ENCODE data around the gene TEX36. TPM values are rescaled to one million over a fixed set of nuclear protein-coding genes. Genes with fewer than 3 reads are reported as not detected.
"Not testable (repeated sequence)": the region's sequence is repeated elsewhere in the genome, so short reads cannot be mapped to it uniquely, and the experiment has no call there.

TEX36 gene
- total RNA-seq, 4 donors from 2014 or later: 0.49 TPM; not detected in 3

- no peak for DNase-seq
- H3K36me3 ChIP-seq: no peaks in the 10 kb centered on the region
- no peak overlapping the region for H3K4me3 ChIP-seq
- no peaks in the 10 kb centered on the region for H3K9me3 ChIP-seq
- TF ChIP-seq CTCF (IDR thresholded peaks at IDR 0.05): no peak
- TF ChIP-seq POLR2A (IDR thresholded peaks at IDR 0.05): no peak
- H3K4me1 ChIP-seq: no peaks in the 10 kb centered on the region
- no peak overlapping the region for H3K27ac ChIP-seq
- intact Hi-C loops (cut with DNase I; ENCODE audit: low total_unique reads): no loop called here
- no peaks in the 10 kb centered on the region for H3K27me3 ChIP-seq
Observed at GRCh38 chr10:125626671-125627070, 56.3 kb downstream of the TEX36 start.

GRCh38 chr10:125625586-125625985, 57.4 kb downstream of the TEX36 start:
- no peaks in the 10 kb centered on the region for H3K27me3 ChIP-seq
- no peaks in the 10 kb centered on the region for H3K36me3 ChIP-seq
- H3K4me3 ChIP-seq: no peak overlapping the region
- no peak overlapping the region for H3K27ac ChIP-seq
- no peaks in the 10 kb centered on the region for H3K4me1 ChIP-seq
- DNase-seq: peak in 1 of 2 donors; percentile 25
- H3K9me3 ChIP-seq: no peaks in the 10 kb centered on the region
- intact Hi-C loops (cut with DNase I; ENCODE audit: low total_unique reads): no loop called here
- TF ChIP-seq POLR2A (IDR thresholded peaks at IDR 0.05) (no peak), CTCF (IDR thresholded peaks at IDR 0.05) (no peak)

GRCh38 chr10:125624800-125625199, 58.2 kb downstream of the TEX36 start:
- H3K9me3 ChIP-seq: no peaks in the 10 kb centered on the region
- no peak overlapping the region for H3K4me3 ChIP-seq
- peak; percentile 20 to 54 for DNase-seq
- no peaks in the 10 kb centered on the region for H3K36me3 ChIP-seq
- H3K4me1 ChIP-seq: no peaks in the 10 kb centered on the region
- intact Hi-C loops (cut with DNase I; ENCODE audit: low total_unique reads): no loop called here
- peak overlapping the region in 1 of 2 donors; percentile 30 for H3K27ac ChIP-seq
- no peak for TF ChIP-seq CTCF (IDR thresholded peaks at IDR 0.05)
- no peak for TF ChIP-seq POLR2A (IDR thresholded peaks at IDR 0.05)
- no peaks in the 10 kb centered on the region for H3K27me3 ChIP-seq

GRCh38 chr10:125621052-125621451, 61.9 kb downstream of the TEX36 start:
- TF ChIP-seq POLR2A (IDR thresholded peaks at IDR 0.05) (no peak), CTCF (IDR thresholded peaks at IDR 0.05) (no peak)
- intact Hi-C loops (cut with DNase I; ENCODE audit: low total_unique reads): no loop called here
- no peaks in the 10 kb centered on the region for H3K4me1 ChIP-seq
- H3K9me3 ChIP-seq: no peaks in the 10 kb centered on the region
- H3K4me3 ChIP-seq: no peak overlapping the region
- no peaks in the 10 kb centered on the region for H3K27me3 ChIP-seq
- H3K27ac ChIP-seq: no peak overlapping the region
- no peak for DNase-seq
- H3K36me3 ChIP-seq: no peaks in the 10 kb centered on the region

- no peak for DNase-seq
- Histone ChIP-seq H3K36me3 (no peaks in the 10 kb centered on the region), H3K4me1 (no peaks in the 10 kb centered on the region), H3K27ac (no peak overlapping the region), H3K9me3 (no peaks in the 10 kb centered on the region), H3K27me3 (no peaks in the 10 kb centered on the region), H3K4me3 (no peak overlapping the region)
- intact Hi-C loops (cut with DNase I; ENCODE audit: low total_unique reads): no loop called here
- TF ChIP-seq CTCF (IDR thresholded peaks at IDR 0.05) (no peak), POLR2A (IDR thresholded peaks at IDR 0.05) (no peak)
Observed at GRCh38 chr10:125620401-125620800, 62.6 kb downstream of the TEX36 start.

- H3K4me1 ChIP-seq; DNase-seq; intact Hi-C loops (cut with DNase I; ENCODE audit: low total_unique reads); H3K9me3 ChIP-seq; H3K27me3 ChIP-seq; H3K36me3 ChIP-seq; H3K4me3 ChIP-seq; H3K27ac ChIP-seq: not testable (repeated sequence)
Observed at GRCh38 chr10:125613062-125613461, 69.9 kb downstream of the TEX36 start.

All from uterus (tissue), 4 donors.